IMR-90 (cell line): ENCODE results near the gene RAMP3. TPM values are rescaled to one million over a fixed set of nuclear protein-coding genes. Genes with fewer than 3 reads are reported as not detected.

Experiments used
- ATAC-seq: fragments of 200-7000 bp; cut with Tn5 transposase; 2 replicates; pipeline ENCODE4 v1.9.1; 2020; ENCODE audit warnings: low read depth, mild to moderate bottlenecking, moderate library complexity
- BruUV-seq: library from RNA; stranded (reverse); fragments of 400-500 nt; replicated peaks from 2 replicates; lab custom pipeline; 2021; lab: Mats Ljungman, UMichigan
- CTCF ChIA-PET: fragments of 300-600 bp; formaldehyde crosslinking; extraction: SDS; loops from one replicate; lab custom pipeline; 2021; ENCODE audit warnings: antibody characterized with exemption; lab: Yijun Ruan, JAX
- POLR2A ChIA-PET: fragments of 300-600 bp; sonication (Branson Sonifier 250); formaldehyde crosslinking; loops from one replicate; lab custom pipeline; 2022; ENCODE audit warnings: antibody characterized with exemption; ENCODE audit not compliant: unreplicated experiment; lab: Charles Lee
- DNase-seq: peaks from one replicate; pipeline ENCODE4 v3.0.0; 2013
- H2AFZ ChIP-seq: replicated peaks from 2 replicates; pipeline ENCODE3; 2013; ENCODE audit warnings: low read length, mild to moderate bottlenecking; ENCODE audit not compliant: poor library complexity
- H2AK5ac ChIP-seq: 2 replicates; pipeline ENCODE4 v1.6.1; 2013; ENCODE audit warnings: low read depth, low read length, inconsistent platforms
- H2AK9ac ChIP-seq: replicated peaks from 2 replicates; pipeline ENCODE3; 2013; ENCODE audit warnings: mild to moderate bottlenecking, low read depth, low read length, moderate library complexity; ENCODE audit not compliant: poor library complexity
- H2BK120ac ChIP-seq: 2 replicates; pipeline ENCODE4 v1.6.1; 2013; ENCODE audit warnings: low read depth, low read length, inconsistent platforms
- H2BK15ac ChIP-seq: 3 replicates; pipeline ENCODE4 v1.6.1; 2013; ENCODE audit warnings: low read depth, low read length, inconsistent platforms
- H2BK20ac ChIP-seq: 2 replicates; pipeline ENCODE4 v1.6.1; 2013; ENCODE audit warnings: low read depth, mild to moderate bottlenecking, inconsistent platforms, low read length, moderate library complexity
- H2BK5ac ChIP-seq: 2 replicates; pipeline ENCODE4 v1.6.1; 2013; ENCODE audit warnings: mild to moderate bottlenecking, low read depth, low read length, inconsistent platforms; ENCODE audit not compliant: poor library complexity, severe bottlenecking
- H3K14ac ChIP-seq: replicated peaks from 2 replicates; pipeline ENCODE4 v1.6.1; 2013; ENCODE audit warnings: low read depth, low read length, inconsistent platforms
- H3K18ac ChIP-seq: 2 replicates; pipeline ENCODE4 v1.6.1; 2013; ENCODE audit warnings: low read depth, low read length, control low read depth
- H3K23ac ChIP-seq: 2 replicates; pipeline ENCODE4 v1.6.1; 2013; ENCODE audit warnings: low read depth, low read length, inconsistent platforms
- H3K27ac ChIP-seq: 2 replicates; pipeline ENCODE4 v1.5.1; 2013; ENCODE audit warnings: mild to moderate bottlenecking, control low read depth, low read length; ENCODE audit not compliant: insufficient read depth
- H3K27me3 ChIP-seq: 2 replicates; pipeline ENCODE4 v1.6.1; 2013; ENCODE audit warnings: low read length; ENCODE audit not compliant: control insufficient read depth, insufficient read depth
- H3K36me3 ChIP-seq: 2 replicates; pipeline ENCODE4 v1.6.1; 2013; ENCODE audit warnings: low read length, mixed read lengths; ENCODE audit not compliant: control insufficient read depth, insufficient read depth
- H3K4ac ChIP-seq: 2 replicates; pipeline ENCODE4 v1.6.1; 2013; ENCODE audit warnings: low read depth, low read length, inconsistent platforms
- H3K4me1 ChIP-seq: 2 replicates; pipeline ENCODE4 v1.6.1; 2013; ENCODE audit warnings: low read length, mixed read lengths; ENCODE audit not compliant: control insufficient read depth, insufficient read depth
- H3K4me2 ChIP-seq: 2 replicates; pipeline ENCODE4 v1.6.1; 2013; ENCODE audit warnings: low read depth, mild to moderate bottlenecking, control low read depth, low read length, moderate library complexity
- H3K4me3 ChIP-seq: 2 replicates; pipeline ENCODE4 v1.5.1; 2013; ENCODE audit warnings: low read depth, mild to moderate bottlenecking, control low read depth, low read length, moderate library complexity; ENCODE audit not compliant: insufficient read depth
- H3K56ac ChIP-seq: 2 replicates; pipeline ENCODE4 v1.6.1; 2013; ENCODE audit warnings: low read length, inconsistent platforms; ENCODE audit not compliant: insufficient read depth; ENCODE audit errors: extremely low read depth
- H3K79me1 ChIP-seq, 2 experiments: 2 replicates each; pipeline ENCODE4 v1.6.1; 2013; ENCODE audit warnings: low read length in 2 of 2, inconsistent platforms in 1 of 2, low read depth in 1 of 2
- H3K9ac ChIP-seq: 2 replicates; pipeline ENCODE4 v1.6.1; 2013; ENCODE audit warnings: low read depth, low read length, control low read depth
- H3K9me1 ChIP-seq: 2 replicates; pipeline ENCODE4 v1.6.1; 2013; ENCODE audit warnings: low read length, inconsistent platforms; ENCODE audit not compliant: insufficient read depth
- H3K9me3 ChIP-seq: 2 replicates; pipeline ENCODE4 v1.6.1; 2013; ENCODE audit warnings: low read length; ENCODE audit not compliant: control insufficient read depth, insufficient read depth
- H4K20me1 ChIP-seq: 2 replicates; pipeline ENCODE4 v1.6.1; 2013; ENCODE audit warnings: low read length, inconsistent platforms; ENCODE audit not compliant: insufficient read depth
- H4K5ac ChIP-seq: 2 replicates; pipeline ENCODE4 v1.6.1; 2013; ENCODE audit warnings: mild to moderate bottlenecking, low read depth, low read length, control low read depth
- H4K8ac ChIP-seq, 2 experiments: 2 replicates each; pipeline ENCODE4 v1.6.1; 2013; ENCODE audit warnings: low read depth in 2 of 2, low read length in 2 of 2, control low read depth in 1 of 2, inconsistent platforms in 1 of 2
- H4K91ac ChIP-seq: 2 replicates; pipeline ENCODE4 v1.6.1; 2013; ENCODE audit warnings: low read depth, low read length, inconsistent platforms; ENCODE audit not compliant: insufficient read depth
- BHLHE40 ChIP-seq: fragments of 150-350 bp; IDR thresholded peaks from 2 replicates; pipeline ENCODE4 v1.6.1; 2016; ENCODE audit warnings: mild to moderate bottlenecking, low read depth, low read length
- ELK1 ChIP-seq: fragments of 150-350 bp; IDR thresholded peaks from 2 replicates; pipeline ENCODE4 v1.6.1; 2016; ENCODE audit warnings: low read depth, mild to moderate bottlenecking, low read length, moderate library complexity, borderline replicate concordance
- FOS ChIP-seq: fragments of 150-350 bp; IDR thresholded peaks from 2 replicates; pipeline ENCODE4 v1.6.1; 2016; ENCODE audit warnings: low read depth, low read length
- MAFK ChIP-seq: IDR thresholded peaks from 2 replicates; pipeline ENCODE4 v1.6.1; 2012; ENCODE audit warnings: low read depth, low read length, improper control_type of control experiment
- MXI1 ChIP-seq: IDR thresholded peaks from 2 replicates; pipeline ENCODE4 v1.6.1; 2012; ENCODE audit warnings: low read depth, mild to moderate bottlenecking, low read length, moderate library complexity, borderline replicate concordance
- NFE2L2 ChIP-seq: fragments of 150-350 bp; IDR thresholded peaks from 2 replicates; pipeline ENCODE4 v1.6.1; 2016; ENCODE audit warnings: low read depth, mild to moderate bottlenecking, low read length
- RCOR1 ChIP-seq: IDR thresholded peaks from 2 replicates; pipeline ENCODE4 v1.6.1; 2012; ENCODE audit warnings: mild to moderate bottlenecking, low read length, improper control_type of control experiment; ENCODE audit not compliant: insufficient replicate concordance
- RFX5 ChIP-seq: IDR thresholded peaks from 2 replicates; pipeline ENCODE4 v1.8.0; 2012; ENCODE audit warnings: low read depth, mild to moderate bottlenecking, low read length, moderate library complexity
- SMC3 ChIP-seq: fragments of 150-350 bp; IDR thresholded peaks from 2 replicates; pipeline ENCODE4 v1.6.1; 2016; ENCODE audit warnings: low read depth, mild to moderate bottlenecking, antibody characterized with exemption, low read length, moderate library complexity
- USF2 ChIP-seq: fragments of 150-350 bp; IDR thresholded peaks from 2 replicates; pipeline ENCODE4 v1.6.1; 2017; ENCODE audit warnings: mild to moderate bottlenecking, antibody characterized with exemption, low read length, low read depth
- WGBS, 2 experiments: methylation state at CpG; one replicate each; pipeline versions ENCODE4 v1.1.5 to v1.1.7; 2013; ENCODE audit warnings: missing lambda C conversion rate in 2 of 2; ENCODE audit not compliant: insufficient read length in 1 of 2; ENCODE audit errors: extremely low coverage in 2 of 2; 5-methylcytosine and 5-hydroxymethylcytosine counted together
- dilution Hi-C: fragments of 300-500 bp; cut with HindIII; formaldehyde crosslinking; loops from one replicate; pipeline ENCODE4 v1.14.3; 2018; ENCODE audit warnings: low sequenced_read_pairs; ENCODE audit not compliant: unreplicated experiment
- in situ Hi-C: fragments of 300-500 bp; cut with MboI; formaldehyde crosslinking; loops from 3 replicates; pipeline ENCODE4 v1.14.3; 2019; ENCODE audit warnings: low sequenced_read_pairs, inconsistent platforms, mixed read lengths
- intact Hi-C: fragments of 100-400 bp; cut with micrococcal nuclease; formaldehyde crosslinking; loops from 2 replicates; pipeline ENCODE4 v1.10.0; 2022
- polyA plus RNA-seq, 3 experiments: library from polyadenylated mRNA; depleted of rRNA; stranded (reverse); fragments of >200 nt; gene quantifications; 2 replicates each; pipeline ENCODE4 v1.2.3, GENCODE V29; 2012; ENCODE audit warnings: low replicate concordance in 1 of 3
- total RNA-seq: library from RNA; depleted of rRNA; stranded (reverse); fragments of >200 nt; gene quantifications from 2 replicates; pipeline ENCODE4 v1.2.3, GENCODE V29; 2012

RAMP3 gene
- total and polyA plus RNA-seq, 2 of the 4 experiments (the other 2 are of a cell fraction): not detected

GRCh38 chr7:45147858-45148652, 9.5 kb upstream of the RAMP3 start:
- H3K4ac ChIP-seq: no peak overlapping the region
- no peaks in the 10 kb centered on the region for H4K20me1 ChIP-seq
- H3K9me1 ChIP-seq: no peaks in the 10 kb centered on the region
- H2BK120ac ChIP-seq: no peak overlapping the region
- H3K4me3 ChIP-seq: no peak overlapping the region
- CTCF ChIA-PET: no interaction called here
- no peak overlapping the region for H2BK15ac ChIP-seq
- no peak overlapping the region for H2BK5ac ChIP-seq
- dilution Hi-C loops: no loop called here
- H4K5ac ChIP-seq: no peak overlapping the region
- no peaks in the 10 kb centered on the region for H3K36me3 ChIP-seq
- H3K14ac ChIP-seq: no peak overlapping the region
- intact Hi-C loops: no loop called here
- H3K56ac ChIP-seq: no peak overlapping the region
- no peaks in the 10 kb centered on the region for H3K9me3 ChIP-seq
- no peaks in the 10 kb centered on the region for H3K79me1 ChIP-seq
- ATAC-seq (peak; percentile 18; the same call in 1 of the 2 replicates), DNase-seq (no peak)
- BruUV-seq: no TSS peak
- H3K4me2 ChIP-seq: no peak overlapping the region
- no peak overlapping the region for H2AK5ac ChIP-seq
- H2BK20ac ChIP-seq: no peak overlapping the region
- H3K9ac ChIP-seq: no peak overlapping the region
- H3K18ac ChIP-seq: no peak overlapping the region
- peaks cover 65% of the 10 kb centered on the region for H3K27me3 ChIP-seq
- POLR2A ChIA-PET: no interaction called here
- WGBS, 2 experiments: 51% methylated on average over 29 of the region's 32 CpGs; no CpG with 5 or more reads in 1 of the 2 experiments
- H2AFZ ChIP-seq: peak overlapping the region; percentile 13
- H3K27ac ChIP-seq: no peak overlapping the region
- no peak overlapping the region for H3K23ac ChIP-seq
- no peak overlapping the region for H4K8ac ChIP-seq
- H3K4me1 ChIP-seq: no peaks in the 10 kb centered on the region
- no peak overlapping the region for H4K91ac ChIP-seq
- in situ Hi-C loops: no loop called here
- TF ChIP-seq SMC3 (no peak), USF2 (no peak), MXI1 (no peak), RCOR1 (no peak), RFX5 (no peak), FOS (no peak), ELK1 (no peak), MAFK (no peak), NFE2L2 (no peak), BHLHE40 (no peak)
- no peak overlapping the region for H2AK9ac ChIP-seq
